SKM-1 treated with dmso at 0.1 percent for 144 hours (cell line): ENCODE data around the gene CEP126.
A peak's percentile ranks its signal among the peaks of the same experiment; 100 is the strongest.

Source experiments
- DNase-seq: peaks from one replicate; lab custom pipeline; 2025; ENCODE audit not compliant: unreplicated experiment; lab: John Stamatoyannopoulos, UW

CEP126 gene

GRCh38 chr11:102006835-102007566, 92.2 kb downstream of the CEP126 start:
- DNase-seq: no peak

DNA sequence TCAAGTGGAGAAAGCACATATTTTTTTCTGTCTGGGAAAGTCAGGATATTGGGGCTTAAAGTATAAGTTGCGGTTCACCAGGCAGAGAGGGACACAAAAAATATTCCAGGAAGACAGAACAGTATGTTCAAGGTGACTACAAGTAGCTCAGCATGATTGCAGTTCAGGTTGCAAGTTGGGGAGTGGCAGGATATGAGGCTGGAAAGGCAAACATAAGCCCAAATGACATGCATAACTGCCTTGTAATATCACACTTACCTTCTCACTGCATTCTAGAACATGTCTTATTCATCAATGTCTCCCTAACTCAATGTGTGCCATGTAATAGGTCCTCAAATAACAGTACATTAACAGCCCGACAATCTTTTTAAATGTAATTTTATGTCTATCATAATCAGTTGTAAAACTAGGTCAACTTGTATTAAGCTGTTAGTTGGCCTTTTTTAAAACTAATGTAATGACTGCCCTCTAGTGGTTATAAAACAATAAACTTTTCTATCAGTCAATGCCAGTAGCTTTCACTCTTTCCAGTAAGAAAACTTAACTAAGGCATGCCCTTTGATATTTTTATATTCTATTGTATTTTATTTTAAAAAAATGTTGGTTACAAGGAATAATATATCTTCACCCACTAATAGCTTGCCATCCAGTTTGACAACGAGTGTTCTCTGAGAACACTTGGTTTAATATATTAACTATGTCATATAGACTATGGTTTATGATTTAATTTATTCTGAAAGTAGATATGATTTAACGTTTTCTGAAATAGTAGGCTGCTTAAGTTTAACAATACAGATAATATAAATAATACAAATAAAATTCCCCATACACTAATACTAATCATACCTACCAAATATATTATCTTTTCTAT, 93.0 kb downstream of the CEP126 start:
- peak; percentile 65 for DNase-seq

- DNase-seq: no peak
These were observed 96.1 kb downstream of the CEP126 start for GRCh38 chr11:102010776-102011494.

DNA sequence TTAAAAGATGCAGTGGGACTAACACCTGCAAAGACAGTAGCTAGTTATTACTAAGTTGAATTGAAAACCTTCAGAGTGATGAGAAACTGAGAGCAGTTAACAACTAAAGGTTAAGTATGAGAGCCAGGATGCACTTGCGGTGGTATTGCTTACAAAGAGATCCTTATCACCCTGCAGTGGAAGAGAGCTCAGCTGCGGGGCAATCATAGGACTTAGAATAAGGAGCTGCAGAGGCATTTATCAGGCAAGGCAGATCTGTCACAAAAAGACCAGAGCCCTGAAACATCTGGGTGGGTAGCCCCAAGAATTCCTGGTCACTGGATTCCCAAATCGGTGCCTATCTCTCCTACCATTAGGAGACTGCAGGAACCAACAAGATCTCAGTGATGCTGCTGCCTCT, 98.1 kb downstream of the CEP126 start:
- no peak for DNase-seq

GRCh38 chr11:102014756-102015155, 99.9 kb downstream of the CEP126 start:
- DNase-seq: no peak

- no peak for DNase-seq
These were observed 102.2 kb downstream of the CEP126 start for GRCh38 chr11:102017026-102017425.

GRCh38 chr11:102026217-102026616, 111.4 kb downstream of the CEP126 start:
- no peak for DNase-seq

- DNase-seq: no peak
These were observed 112.1 kb downstream of the CEP126 start for GRCh38 chr11:102026959-102027358.

- DNase-seq: no peak
These were observed 121.9 kb downstream of the CEP126 start for GRCh38 chr11:102036757-102037156.

- no peak for DNase-seq
These were observed 132.0 kb downstream of the CEP126 start for GRCh38 chr11:102046841-102047240.

DNA sequence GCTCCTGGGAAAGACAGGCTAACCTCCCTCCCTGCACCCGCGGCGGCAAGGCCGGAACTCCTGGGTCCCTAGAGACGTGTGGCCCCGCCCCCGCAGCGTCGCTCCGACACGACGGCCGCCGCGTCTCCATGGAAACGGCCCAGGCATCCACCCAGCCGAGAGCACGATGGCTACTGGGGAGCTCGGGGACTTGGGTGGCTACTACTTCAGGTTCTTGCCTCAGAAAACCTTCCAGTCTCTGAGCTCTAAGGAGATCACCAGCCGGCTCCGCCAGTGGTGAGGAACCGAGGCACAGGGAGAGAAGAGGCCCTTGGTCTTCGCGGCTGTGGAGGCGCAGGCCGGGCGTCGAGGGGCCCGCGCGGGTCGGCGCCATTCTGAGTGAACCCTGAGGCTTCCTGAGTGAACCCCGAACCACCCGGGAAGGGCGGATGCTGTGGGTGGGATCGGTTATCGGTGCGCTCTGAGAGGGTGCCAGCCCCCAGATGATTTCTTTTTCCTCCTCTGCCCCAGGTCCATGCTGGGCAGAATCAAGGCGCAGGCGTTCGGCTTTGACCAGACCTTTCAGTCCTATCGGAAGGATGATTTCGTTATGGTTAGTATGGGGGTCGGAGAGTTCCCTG, 132.6 kb downstream of the CEP126 start, which contains the start of gene CFAP300:
CFAP300 (plus strand) TSS at position 133 of the 620 bp plus-strand sequence; CDS start at position 167, 34 bp downstream.
- DNase-seq: no peak
